Lower leg skin (tissue), 4 donors: ENCODE data around the gene CUTA. TPM values are rescaled to one million over a fixed set of nuclear protein-coding genes. Genes with fewer than 3 reads are reported as not detected.
A peak's percentile ranks its signal among the peaks of the same experiment; 100 is the strongest.
"Not testable (repeated sequence)": the region's sequence is repeated elsewhere in the genome, so short reads cannot be mapped to it uniquely, and the experiment has no call there.

Source experiments
- DNase-seq, 2 donors: peaks; one replicate each; pipeline ENCODE4 v3.0.0-alpha.2; 2019; ENCODE audit warnings: low spot score in 2 of 2
- H3K4me3 ChIP-seq: fragments of 200-600 bp; sonication (generic); 2 replicates; pipeline ENCODE4 v1.5.1; 2017; ENCODE audit warnings: mild to moderate bottlenecking, low read depth; ENCODE audit not compliant: poor library complexity, severe bottlenecking
- CTCF ChIP-seq, 3 donors: fragments of 450-650 bp; IDR thresholded peaks; one replicate each; pipeline ENCODE4 v1.5.1; 2016; ENCODE audit warnings: antibody characterized with exemption in 3 of 3, mild to moderate bottlenecking in 3 of 3, moderate library complexity in 2 of 3
- POLR2A ChIP-seq, 2 donors: fragments of 450-650 bp; IDR thresholded peaks; one replicate each; pipeline ENCODE4 v1.6.1; 2016 to 2017; ENCODE audit warnings: antibody characterized with exemption in 2 of 2, mild to moderate bottlenecking in 1 of 2, moderate library complexity in 1 of 2
- WGBS, 2 donors: methylation state at CpG; one replicate each; pipeline ENCODE4 v1.1.5; 2018; 5-methylcytosine and 5-hydroxymethylcytosine counted together
- intact Hi-C: fragments of 100-400 bp; cut with DNase I; formaldehyde crosslinking; loops from one replicate; pipeline ENCODE4 v1.15.0; 2023; ENCODE audit warnings: low total_unique reads
- total RNA-seq, 4 donors: library from RNA; depleted of rRNA; stranded (reverse); fragments of >200 nt; gene quantifications; one replicate each; pipeline ENCODE4 v1.1.0, GENCODE V29; 2016

CUTA gene
- total RNA-seq, 4 donors from 2014 or later, result 96.5 to 162 (median 153) TPM

DNA sequence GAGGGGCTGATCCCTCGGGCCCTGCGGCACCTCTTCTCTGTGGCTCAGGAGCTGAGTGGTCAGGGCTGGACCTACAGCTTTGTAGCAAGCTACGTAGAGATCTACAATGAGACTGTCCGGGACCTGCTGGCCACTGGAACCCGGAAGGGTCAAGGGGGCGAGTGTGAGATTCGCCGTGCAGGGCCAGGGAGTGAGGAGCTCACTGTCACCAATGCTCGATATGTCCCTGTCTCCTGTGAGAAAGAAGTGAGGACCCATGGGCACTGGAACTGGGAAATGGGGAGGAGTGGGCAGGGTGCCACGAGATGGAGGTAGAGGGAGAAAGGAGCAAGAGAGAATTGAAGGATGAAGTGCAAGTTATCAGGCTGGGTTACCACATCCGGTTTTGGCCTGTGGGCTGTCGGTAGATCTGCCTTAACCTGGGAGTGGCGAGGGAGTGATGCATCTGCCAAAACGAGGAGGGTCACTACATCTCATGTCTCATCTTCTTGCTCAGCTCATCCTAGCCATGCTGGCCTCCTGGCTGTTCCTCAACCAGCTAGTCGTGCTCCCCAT is 12.4 kb downstream of the CUTA start:
- no peak for TF ChIP-seq POLR2A (IDR thresholded peaks at IDR 0.05)
- TF ChIP-seq CTCF (IDR thresholded peaks at IDR 0.05), result no peak
- WGBS, 2 donors, result 91 to 93% methylated on average over 14 to 15 of the region's 15 CpGs
- no peak for DNase-seq
- no peak overlapping the region for H3K4me3 ChIP-seq
- intact Hi-C loops, result no loop called here

DNA sequence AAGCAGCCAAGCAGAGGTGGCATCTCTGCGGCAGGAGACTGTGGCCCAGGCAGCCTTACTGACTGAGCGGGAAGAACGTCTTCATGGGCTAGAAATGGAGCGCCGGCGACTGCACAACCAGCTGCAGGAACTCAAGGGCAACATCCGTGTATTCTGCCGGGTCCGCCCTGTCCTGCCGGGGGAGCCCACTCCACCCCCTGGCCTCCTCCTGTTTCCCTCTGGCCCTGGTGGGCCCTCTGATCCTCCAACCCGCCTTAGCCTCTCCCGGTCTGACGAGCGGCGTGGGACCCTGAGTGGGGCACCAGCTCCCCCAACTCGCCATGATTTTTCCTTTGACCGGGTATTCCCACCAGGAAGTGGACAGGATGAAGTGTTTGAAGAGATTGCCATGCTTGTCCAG is 13.0 kb downstream of the CUTA start:
- TF ChIP-seq CTCF (IDR thresholded peaks at IDR 0.05) (no peak), POLR2A (IDR thresholded peaks at IDR 0.05) (no peak)
- DNase-seq, result no peak
- WGBS, 2 donors, result 91 to 93% methylated on average over 16 to 17 of the region's 17 CpGs
- no peak overlapping the region for H3K4me3 ChIP-seq
- intact Hi-C loops, result no loop called here

- 97 to 99% methylated on average over 6 of the region's 6 CpGs for WGBS, 2 donors
- H3K4me3 ChIP-seq, intact Hi-C loops, DNase-seq: not testable (repeated sequence)
Observed at GRCh38 chr6:33399881-33400280, 18.0 kb downstream of the CUTA start.

DNA sequence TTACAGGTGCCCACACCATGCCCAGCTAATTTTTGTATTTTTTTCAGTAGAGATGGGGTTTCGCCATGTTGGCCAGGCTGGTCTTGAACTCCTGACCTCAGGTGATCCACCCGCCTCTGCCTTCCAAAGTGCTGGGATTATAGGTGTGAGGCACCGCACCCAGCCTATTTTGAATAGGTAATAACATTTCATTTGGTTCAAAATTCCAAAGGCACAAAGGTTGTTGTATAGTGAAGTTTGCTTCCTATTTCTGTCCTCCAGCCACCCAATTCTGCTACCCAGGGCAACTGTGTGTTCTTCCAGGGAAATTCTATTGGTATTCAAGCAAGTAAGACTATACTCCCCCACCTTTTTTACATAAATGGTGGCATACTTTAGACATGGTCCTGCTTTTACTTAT is 19.3 kb downstream of the CUTA start:
- intact Hi-C loops, H3K4me3 ChIP-seq, DNase-seq: not testable (repeated sequence)
- 95 to 98% methylated on average over 3 of the region's 3 CpGs for WGBS, 2 donors

GRCh38 chr6:33397541-33397940 is 20.4 kb downstream of the CUTA start:
- no peak for DNase-seq
- TF ChIP-seq CTCF (IDR thresholded peaks at IDR 0.05) (no peak), POLR2A (IDR thresholded peaks at IDR 0.05) (no peak)
- intact Hi-C loops, result no loop called here
- no peak overlapping the region for H3K4me3 ChIP-seq
- 87 to 91% methylated on average over 1 of the region's 1 CpG for WGBS, 2 donors

GRCh38 chr6:33392979-33393378 is 24.9 kb downstream of the CUTA start:
- DNase-seq, result no peak
- no peak overlapping the region for H3K4me3 ChIP-seq
- TF ChIP-seq CTCF (IDR thresholded peaks at IDR 0.05) (no peak), POLR2A (IDR thresholded peaks at IDR 0.05) (no peak)
- whole genome bisulfite sequencing, 2 donors, result 54 to 63% methylated on average over 3 of the region's 3 CpGs
- intact Hi-C loops, result no loop called here

- H3K4me3 ChIP-seq, result peak overlapping the region; percentile 17
- TF ChIP-seq POLR2A (IDR thresholded peaks at IDR 0.05) (no peak), CTCF (IDR thresholded peaks at IDR 0.05) (no peak)
- DNase-seq, result no peak
- WGBS, 2 donors, result 38 to 40% methylated on average over 5 of the region's 5 CpGs
- intact Hi-C loops, result no loop called here
Observed at GRCh38 chr6:33392595-33392948, 25.3 kb downstream of the CUTA start.
